Neural cell (in vitro differentiated cells): ENCODE results near the gene MRPL1. TPM values are rescaled to one million over a fixed set of nuclear protein-coding genes. Genes with fewer than 3 reads are reported as not detected.

Source experiments
- H2AFZ ChIP-seq: fragments of 200-600, 300-800 bp; sonication (generic), shearing (Covaris generic); 2 replicates; pipeline ENCODE4 v1.6.0; 2014; ENCODE audit warnings: low read depth, mild to moderate bottlenecking, antibody characterized with exemption, low read length, moderate library complexity
- H3F3A ChIP-seq: fragments of 200-600 bp; shearing (Covaris generic); 2 replicates; pipeline ENCODE4 v1.6.1; 2016; ENCODE audit warnings: mild to moderate bottlenecking, moderate library complexity, mixed read lengths, antibody characterized with exemption, low read length; ENCODE audit not compliant: insufficient read depth, poor library complexity, severe bottlenecking
- H3K27ac ChIP-seq: fragments of 200-600, 300-800 bp; sonication (generic), shearing (Covaris generic); 2 replicates; pipeline ENCODE4 v1.5.1; 2014; ENCODE audit warnings: mild to moderate bottlenecking, low read length, moderate library complexity
- H3K27me3 ChIP-seq: fragments of 300-800, 200-600 bp; sonication (generic), shearing (Covaris generic); 2 replicates; pipeline ENCODE4 v1.6.0; 2014; ENCODE audit warnings: mild to moderate bottlenecking, low read depth, low read length, moderate library complexity; ENCODE audit not compliant: insufficient read depth
- H3K36me3 ChIP-seq: fragments of 300-800, 200-600 bp; sonication (generic), shearing (Covaris generic); 2 replicates; pipeline ENCODE4 v1.5.1; 2014; ENCODE audit warnings: mild to moderate bottlenecking, antibody characterized with exemption, low read length, moderate library complexity; ENCODE audit not compliant: insufficient read depth
- H3K4me2 ChIP-seq: fragments of 300-800, 200-600 bp; sonication (generic), shearing (Covaris generic); 2 replicates; pipeline ENCODE4 v1.6.0; 2014; ENCODE audit warnings: mild to moderate bottlenecking, low read length
- H3K4me3 ChIP-seq: fragments of 300-800, 200-600 bp; sonication (generic), shearing (Covaris generic); 2 replicates; pipeline ENCODE4 v1.5.1; 2014; ENCODE audit warnings: mild to moderate bottlenecking, low read length, moderate library complexity
- H3K79me2 ChIP-seq: fragments of 200-600 bp; shearing (Covaris generic); replicated peaks from 2 replicates; pipeline ENCODE4 v1.6.0; 2014; ENCODE audit warnings: mild to moderate bottlenecking, low read length, moderate library complexity; ENCODE audit not compliant: insufficient read depth
- H3K9ac ChIP-seq: fragments of 300-800, 200-600 bp; sonication (generic), shearing (Covaris generic); 2 replicates; pipeline ENCODE4 v1.6.1; 2016; ENCODE audit warnings: mild to moderate bottlenecking, low read length, mixed read lengths
- H3K9me2 ChIP-seq: fragments of 200-600 bp; shearing (Covaris generic); 2 replicates; pipeline ENCODE4 v1.6.1; 2016; ENCODE audit warnings: mild to moderate bottlenecking, low read length, mixed read lengths; ENCODE audit not compliant: insufficient read depth
- H3K9me3 ChIP-seq: fragments of 200-600, 300-800 bp; sonication (generic), shearing (Covaris generic); 2 replicates; pipeline ENCODE4 v1.6.1; 2016; ENCODE audit warnings: mild to moderate bottlenecking, mixed run types, low read length, moderate library complexity, mixed read lengths
- H4K20me1 ChIP-seq: fragments of 200-600 bp; shearing (Covaris generic); 2 replicates; pipeline ENCODE4 v1.6.1; 2016; ENCODE audit warnings: mild to moderate bottlenecking, mixed run types; ENCODE audit not compliant: insufficient read depth
- EP300 ChIP-seq: fragments of 450-650 bp; conservative IDR thresholded peaks from 2 replicates; pipeline ENCODE4 v1.6.1; 2014; ENCODE audit warnings: antibody characterized with exemption, mild to moderate bottlenecking, moderate library complexity; ENCODE audit not compliant: poor library complexity, severe bottlenecking
- EZH2 ChIP-seq: fragments of 200-600, 300-800 bp; shearing (Covaris generic), sonication (generic); IDR thresholded peaks from 2 replicates; pipeline ENCODE4 v1.6.1; 2014; ENCODE audit warnings: antibody characterized with exemption, low read length, borderline replicate concordance, mild to moderate bottlenecking; ENCODE audit not compliant: insufficient read depth, poor library complexity, severe bottlenecking
- MXI1 ChIP-seq: fragments of 450-650 bp; conservative IDR thresholded peaks from 2 replicates; pipeline ENCODE4 v1.6.1; 2014; ENCODE audit warnings: antibody characterized with exemption, mild to moderate bottlenecking; ENCODE audit not compliant: poor library complexity, severe bottlenecking
- POLR2AphosphoS5 ChIP-seq: IDR thresholded peaks from 2 replicates; pipeline ENCODE4 v1.6.1; 2012
- RAD21 ChIP-seq: fragments of 450-650 bp; conservative IDR thresholded peaks from 2 replicates; pipeline ENCODE4 v1.6.1; 2014; ENCODE audit warnings: antibody characterized with exemption, mild to moderate bottlenecking, moderate library complexity
- polyA plus RNA-seq: library from polyadenylated mRNA; depleted of rRNA; stranded (reverse); fragments of >200 nt; gene quantifications from 2 replicates; pipeline ENCODE4 v1.2.3, GENCODE V29; 2014
- TF ChIP-seq, protein P1 (sequence below): fragments of 450-650 bp; IDR thresholded peaks from 2 replicates; pipeline ENCODE4 v1.5.1; 2014; ENCODE audit warnings: antibody characterized with exemption, mild to moderate bottlenecking, moderate library complexity; ENCODE audit not compliant: poor library complexity, severe bottlenecking
- TF ChIP-seq, protein P2 (sequence below): IDR thresholded peaks from 2 replicates; pipeline ENCODE4 v1.6.1; 2012; ENCODE audit warnings: borderline replicate concordance

The MRPL1 gene
- polyA plus RNA-seq, 1 donor from 2014 or later = 41.9 TPM

DNA sequence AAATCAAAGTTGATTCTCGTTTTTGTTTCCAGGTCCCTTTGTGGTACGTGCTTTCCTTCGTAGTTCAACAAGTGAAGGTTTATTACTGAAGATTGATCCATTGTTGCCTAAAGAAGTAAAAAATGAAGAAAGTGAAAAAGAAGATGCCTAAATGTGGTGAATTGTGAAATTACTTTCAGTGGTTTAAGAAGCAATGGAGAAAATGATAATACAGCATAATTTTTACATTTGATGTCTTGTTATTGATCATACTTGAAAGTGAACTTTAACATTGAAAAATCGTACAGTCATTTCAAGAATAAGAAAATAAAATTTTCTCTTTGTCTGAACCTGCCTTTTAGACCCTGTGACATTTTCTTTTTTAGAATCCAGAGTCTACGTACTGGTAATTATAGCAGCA lies 89.8 kb downstream of the MRPL1 start:
- no peaks in the 10 kb centered on the region for H3K27me3 ChIP-seq
- no peak overlapping the region for H3K4me3 ChIP-seq
- peak overlapping the region; percentile 22 for H3K27ac ChIP-seq
- no peaks in the 10 kb centered on the region for H3K36me3 ChIP-seq
- no peaks in the 10 kb centered on the region for H4K20me1 ChIP-seq
- H3K9ac ChIP-seq = no peak overlapping the region
- TF ChIP-seq, protein P1, sequence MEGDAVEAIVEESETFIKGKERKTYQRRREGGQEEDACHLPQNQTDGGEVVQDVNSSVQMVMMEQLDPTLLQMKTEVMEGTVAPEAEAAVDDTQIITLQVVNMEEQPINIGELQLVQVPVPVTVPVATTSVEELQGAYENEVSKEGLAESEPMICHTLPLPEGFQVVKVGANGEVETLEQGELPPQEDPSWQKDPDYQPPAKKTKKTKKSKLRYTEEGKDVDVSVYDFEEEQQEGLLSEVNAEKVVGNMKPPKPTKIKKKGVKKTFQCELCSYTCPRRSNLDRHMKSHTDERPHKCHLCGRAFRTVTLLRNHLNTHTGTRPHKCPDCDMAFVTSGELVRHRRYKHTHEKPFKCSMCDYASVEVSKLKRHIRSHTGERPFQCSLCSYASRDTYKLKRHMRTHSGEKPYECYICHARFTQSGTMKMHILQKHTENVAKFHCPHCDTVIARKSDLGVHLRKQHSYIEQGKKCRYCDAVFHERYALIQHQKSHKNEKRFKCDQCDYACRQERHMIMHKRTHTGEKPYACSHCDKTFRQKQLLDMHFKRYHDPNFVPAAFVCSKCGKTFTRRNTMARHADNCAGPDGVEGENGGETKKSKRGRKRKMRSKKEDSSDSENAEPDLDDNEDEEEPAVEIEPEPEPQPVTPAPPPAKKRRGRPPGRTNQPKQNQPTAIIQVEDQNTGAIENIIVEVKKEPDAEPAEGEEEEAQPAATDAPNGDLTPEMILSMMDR = no peak
- TF ChIP-seq EP300 = no peak
- TF ChIP-seq MXI1 = no peak
- TF ChIP-seq, protein P2, sequence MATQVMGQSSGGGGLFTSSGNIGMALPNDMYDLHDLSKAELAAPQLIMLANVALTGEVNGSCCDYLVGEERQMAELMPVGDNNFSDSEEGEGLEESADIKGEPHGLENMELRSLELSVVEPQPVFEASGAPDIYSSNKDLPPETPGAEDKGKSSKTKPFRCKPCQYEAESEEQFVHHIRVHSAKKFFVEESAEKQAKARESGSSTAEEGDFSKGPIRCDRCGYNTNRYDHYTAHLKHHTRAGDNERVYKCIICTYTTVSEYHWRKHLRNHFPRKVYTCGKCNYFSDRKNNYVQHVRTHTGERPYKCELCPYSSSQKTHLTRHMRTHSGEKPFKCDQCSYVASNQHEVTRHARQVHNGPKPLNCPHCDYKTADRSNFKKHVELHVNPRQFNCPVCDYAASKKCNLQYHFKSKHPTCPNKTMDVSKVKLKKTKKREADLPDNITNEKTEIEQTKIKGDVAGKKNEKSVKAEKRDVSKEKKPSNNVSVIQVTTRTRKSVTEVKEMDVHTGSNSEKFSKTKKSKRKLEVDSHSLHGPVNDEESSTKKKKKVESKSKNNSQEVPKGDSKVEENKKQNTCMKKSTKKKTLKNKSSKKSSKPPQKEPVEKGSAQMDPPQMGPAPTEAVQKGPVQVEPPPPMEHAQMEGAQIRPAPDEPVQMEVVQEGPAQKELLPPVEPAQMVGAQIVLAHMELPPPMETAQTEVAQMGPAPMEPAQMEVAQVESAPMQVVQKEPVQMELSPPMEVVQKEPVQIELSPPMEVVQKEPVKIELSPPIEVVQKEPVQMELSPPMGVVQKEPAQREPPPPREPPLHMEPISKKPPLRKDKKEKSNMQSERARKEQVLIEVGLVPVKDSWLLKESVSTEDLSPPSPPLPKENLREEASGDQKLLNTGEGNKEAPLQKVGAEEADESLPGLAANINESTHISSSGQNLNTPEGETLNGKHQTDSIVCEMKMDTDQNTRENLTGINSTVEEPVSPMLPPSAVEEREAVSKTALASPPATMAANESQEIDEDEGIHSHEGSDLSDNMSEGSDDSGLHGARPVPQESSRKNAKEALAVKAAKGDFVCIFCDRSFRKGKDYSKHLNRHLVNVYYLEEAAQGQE = no peak
- H2AFZ ChIP-seq = no peak overlapping the region
- H3F3A ChIP-seq = no peaks in the 10 kb centered on the region
- no peaks in the 10 kb centered on the region for H3K9me3 ChIP-seq
- no peaks in the 10 kb centered on the region for H3K9me2 ChIP-seq
- H3K4me2 ChIP-seq = no peak overlapping the region
- H3K79me2 ChIP-seq = no peaks in the 10 kb centered on the region

DNA sequence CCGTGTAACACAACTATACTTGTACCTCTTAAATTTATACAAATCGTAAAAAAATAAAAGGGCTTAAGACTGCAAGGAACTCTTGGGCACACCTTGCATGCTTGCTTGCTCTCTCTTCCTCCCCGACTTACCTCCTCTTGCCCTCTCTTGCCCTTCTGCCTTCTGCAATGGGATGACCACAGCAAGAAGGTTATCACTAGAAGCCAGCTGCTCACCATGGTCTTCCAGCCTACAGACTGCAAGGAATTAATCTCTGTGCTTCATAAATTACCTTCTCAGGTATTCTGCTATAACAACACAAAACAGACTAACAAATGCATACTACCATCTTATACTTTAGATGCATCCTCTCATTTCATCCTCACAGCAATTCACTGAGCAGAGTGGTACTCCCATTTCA lies 92.1 kb downstream of the MRPL1 start:
- no peak for TF ChIP-seq MXI1
- TF ChIP-seq, protein P1 = no peak
- TF ChIP-seq RAD21 = no peak
- TF ChIP-seq EZH2 = no peak
- TF ChIP-seq POLR2AphosphoS5 = no peak
- no peak for TF ChIP-seq EP300
- Histone ChIP-seq H2AFZ (no peak overlapping the region), H3K9ac (no peak overlapping the region), H3K9me3 (no peaks in the 10 kb centered on the region), H3F3A (no peaks in the 10 kb centered on the region), H3K4me2 (no peak overlapping the region), H3K79me2 (no peaks in the 10 kb centered on the region), H4K20me1 (no peaks in the 10 kb centered on the region), H3K27me3 (no peaks in the 10 kb centered on the region), H3K9me2 (no peaks in the 10 kb centered on the region), H3K36me3 (no peaks in the 10 kb centered on the region), H3K4me3 (no peak overlapping the region), H3K27ac (no peak overlapping the region)
